Epithelial cell of proximal tubule (primary cell): ENCODE data around the gene FADS1. TPM values are rescaled to one million over a fixed set of nuclear protein-coding genes. Genes with fewer than 3 reads are reported as not detected.

Source experiments
- DNase-seq: peaks from one replicate; pipeline ENCODE4 v3.0.0-alpha.2; 2011; ENCODE audit warnings: low read depth
- H3K4me3 ChIP-seq: 2 replicates; pipeline ENCODE4 v1.5.1; 2011; ENCODE audit warnings: low read depth, mild to moderate bottlenecking, low read length
- CTCF ChIP-seq: conservative IDR thresholded peaks from 2 replicates; pipeline ENCODE4 v1.5.1; 2012; ENCODE audit warnings: low read depth, mild to moderate bottlenecking, low read length
- total RNA-seq: library from RNA; depleted of rRNA; stranded (reverse); fragments of >200 nt; gene quantifications from 2 replicates; pipeline ENCODE4 v1.2.3, GENCODE V29; 2015

Gene FADS1
- total RNA-seq, 1 donor from 2014 or later = 64.6 TPM

- no peak overlapping the region for H3K4me3 ChIP-seq
- no peak for DNase-seq
- no peak for TF ChIP-seq CTCF
These were observed 35.1 kb upstream of the FADS1 start for GRCh38 chr11:61851900-61852295.

GRCh38 chr11:61851113-61851899 is 34.5 kb upstream of the FADS1 start:
- DNase-seq = no peak
- TF ChIP-seq CTCF = no peak
- H3K4me3 ChIP-seq = no peak overlapping the region

GRCh38 chr11:61850687-61851086 is 33.9 kb upstream of the FADS1 start:
- no peak for DNase-seq
- H3K4me3 ChIP-seq = no peak overlapping the region
- no peak for TF ChIP-seq CTCF

- no peak for TF ChIP-seq CTCF
- DNase-seq = no peak
- no peak overlapping the region for H3K4me3 ChIP-seq
These were observed 31.8 kb upstream of the FADS1 start for GRCh38 chr11:61848631-61849030.

GRCh38 chr11:61847914-61848581 is 31.2 kb upstream of the FADS1 start:
- TF ChIP-seq CTCF = no peak
- DNase-seq = no peak
- no peak overlapping the region for H3K4me3 ChIP-seq

- DNase-seq = no peak
- TF ChIP-seq CTCF = no peak
- H3K4me3 ChIP-seq = no peak overlapping the region
These were observed 29.7 kb upstream of the FADS1 start for GRCh38 chr11:61846362-61847020.
